Hematopoietic multipotent progenitor cell treated with erythropoietin and hydrocortisone succinate and interleukin-3 and kit ligand, for 15 days (in vitro differentiated cells): ENCODE data around the gene MYO1D.
"Not testable (repeated sequence)": the region's sequence is repeated elsewhere in the genome, so short reads cannot be mapped to it uniquely, and the experiment has no call there.

ENCODE experiments used
- DNase-seq: peaks from one replicate; pipeline ENCODE4 v3.0.0-alpha.2; 2015; ENCODE audit warnings: low spot score

Gene MYO1D

GRCh38 chr17:32731556-32732295 is 145.2 kb downstream of the MYO1D start:
- no peak for DNase-seq

GRCh38 chr17:32727681-32728080 is 149.2 kb downstream of the MYO1D start:
- DNase-seq, result no peak

GRCh38 chr17:32725697-32726096 is 151.2 kb downstream of the MYO1D start:
- no peak for DNase-seq

GRCh38 chr17:32723310-32723955 is 153.5 kb downstream of the MYO1D start:
- DNase-seq, result no peak

- DNase-seq, result no peak
Observed at GRCh38 chr17:32722733-32723132, 154.2 kb downstream of the MYO1D start.

- no peak for DNase-seq
Observed at GRCh38 chr17:32720671-32721070, 156.3 kb downstream of the MYO1D start.

GRCh38 chr17:32719689-32720088 is 157.2 kb downstream of the MYO1D start:
- DNase-seq, result no peak

- not testable (repeated sequence) for DNase-seq
Observed at GRCh38 chr17:32714922-32715321, 162.0 kb downstream of the MYO1D start.

GRCh38 chr17:32714206-32714605 is 162.7 kb downstream of the MYO1D start:
- not testable (repeated sequence) for DNase-seq

- no peak for DNase-seq
Observed at GRCh38 chr17:32713081-32713480, 163.8 kb downstream of the MYO1D start.

- DNase-seq, result no peak
Observed at GRCh38 chr17:32709562-32709961, 167.4 kb downstream of the MYO1D start.

- DNase-seq, result no peak
Observed at GRCh38 chr17:32701871-32702270, 175.1 kb downstream of the MYO1D start.

- DNase-seq, result no peak
Observed at GRCh38 chr17:32699247-32699646, 177.7 kb downstream of the MYO1D start.

- no peak for DNase-seq
Observed at GRCh38 chr17:32697728-32698625, 178.9 kb downstream of the MYO1D start.

- no peak for DNase-seq
Observed at GRCh38 chr17:32696426-32696825, 180.5 kb downstream of the MYO1D start.

- no peak for DNase-seq
Observed at GRCh38 chr17:32695864-32696263, 181.1 kb downstream of the MYO1D start.

GRCh38 chr17:32693194-32693897 is 183.6 kb downstream of the MYO1D start:
- no peak for DNase-seq

- no peak for DNase-seq
Observed at GRCh38 chr17:32692179-32692578, 184.7 kb downstream of the MYO1D start.

- DNase-seq, result no peak
Observed at GRCh38 chr17:32689348-32689747, 187.6 kb downstream of the MYO1D start.

- DNase-seq, result no peak
Observed at GRCh38 chr17:32688221-32688620, 188.7 kb downstream of the MYO1D start.

- DNase-seq, result no peak
Observed at GRCh38 chr17:32684087-32684958, 192.6 kb downstream of the MYO1D start.
